BE2C (cell line): Measurements from ENCODE around the gene LRBA.

Experiments used
- DNase-seq: peaks from one replicate; pipeline ENCODE4 v3.0.0-alpha.2; 2020
- H3K27me3 ChIP-seq: fragments of 250-450 bp; sonication (Bioruptor Pico); 2 replicates; pipeline ENCODE4 v1.5.1; 2020; ENCODE audit warnings: mild to moderate bottlenecking
- H3K36me3 ChIP-seq: fragments of 250-450 bp; sonication (Bioruptor Pico); 2 replicates; pipeline ENCODE4 v1.5.1; 2020; ENCODE audit warnings: mild to moderate bottlenecking
- H3K4me1 ChIP-seq: fragments of 250-450 bp; sonication (Bioruptor Pico); 2 replicates; pipeline ENCODE4 v1.5.1; 2020
- H3K4me3 ChIP-seq: 2 replicates; pipeline ENCODE4 v1.5.1; 2011; ENCODE audit warnings: low read depth, low read length
- H3K9me3 ChIP-seq: fragments of 250-450 bp; sonication (Bioruptor Pico); 2 replicates; pipeline ENCODE4 v1.5.1; 2020
- TF ChIP-seq, protein P1 (sequence below): IDR thresholded peaks from 2 replicates; pipeline ENCODE4 v1.5.1; 2012; ENCODE audit warnings: mild to moderate bottlenecking, low read depth, low read length

LRBA gene

GRCh38 chr4:150491132-150492049, 523.7 kb downstream of the LRBA start:
- TF ChIP-seq, protein P1, sequence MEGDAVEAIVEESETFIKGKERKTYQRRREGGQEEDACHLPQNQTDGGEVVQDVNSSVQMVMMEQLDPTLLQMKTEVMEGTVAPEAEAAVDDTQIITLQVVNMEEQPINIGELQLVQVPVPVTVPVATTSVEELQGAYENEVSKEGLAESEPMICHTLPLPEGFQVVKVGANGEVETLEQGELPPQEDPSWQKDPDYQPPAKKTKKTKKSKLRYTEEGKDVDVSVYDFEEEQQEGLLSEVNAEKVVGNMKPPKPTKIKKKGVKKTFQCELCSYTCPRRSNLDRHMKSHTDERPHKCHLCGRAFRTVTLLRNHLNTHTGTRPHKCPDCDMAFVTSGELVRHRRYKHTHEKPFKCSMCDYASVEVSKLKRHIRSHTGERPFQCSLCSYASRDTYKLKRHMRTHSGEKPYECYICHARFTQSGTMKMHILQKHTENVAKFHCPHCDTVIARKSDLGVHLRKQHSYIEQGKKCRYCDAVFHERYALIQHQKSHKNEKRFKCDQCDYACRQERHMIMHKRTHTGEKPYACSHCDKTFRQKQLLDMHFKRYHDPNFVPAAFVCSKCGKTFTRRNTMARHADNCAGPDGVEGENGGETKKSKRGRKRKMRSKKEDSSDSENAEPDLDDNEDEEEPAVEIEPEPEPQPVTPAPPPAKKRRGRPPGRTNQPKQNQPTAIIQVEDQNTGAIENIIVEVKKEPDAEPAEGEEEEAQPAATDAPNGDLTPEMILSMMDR: no peak
- H3K36me3 ChIP-seq: peaks cover 18% of the 10 kb centered on the region
- no peak for DNase-seq
- no peaks in the 10 kb centered on the region for H3K27me3 ChIP-seq
- no peaks in the 10 kb centered on the region for H3K9me3 ChIP-seq
- no peak overlapping the region for H3K4me3 ChIP-seq
- peaks cover 22% of the 10 kb centered on the region for H3K4me1 ChIP-seq

- no peak for DNase-seq
- Histone ChIP-seq H3K4me1 (no peaks in the 10 kb centered on the region), H3K27me3 (no peaks in the 10 kb centered on the region), H3K9me3 (no peaks in the 10 kb centered on the region), H3K4me3 (no peak overlapping the region), H3K36me3 (peaks cover 62% of the 10 kb centered on the region)
- TF ChIP-seq, protein P1: no peak
Observed at GRCh38 chr4:150482581-150482980, 532.5 kb downstream of the LRBA start.

- H3K4me3 ChIP-seq: no peak overlapping the region
- TF ChIP-seq, protein P1: no peak
- DNase-seq: no peak
Observed at GRCh38 chr4:150479657-150480056, 535.4 kb downstream of the LRBA start.

GRCh38 chr4:150477869-150478268, 537.2 kb downstream of the LRBA start:
- Histone ChIP-seq H3K4me3 (no peak overlapping the region), H3K27me3 (no peaks in the 10 kb centered on the region), H3K9me3 (no peaks in the 10 kb centered on the region), H3K4me1 (no peaks in the 10 kb centered on the region; the same call in 1 of the 2 replicates), H3K36me3 (peaks cover 63% of the 10 kb centered on the region)
- TF ChIP-seq, protein P1: no peak
- DNase-seq: no peak

More at GRCh38 chr4:150479657-150480056, 535.4 kb downstream of the LRBA start:
- Histone ChIP-seq H3K4me1 (no peaks in the 10 kb centered on the region; the same call in 1 of the 2 replicates), H3K9me3 (no peaks in the 10 kb centered on the region), H3K27me3 (no peaks in the 10 kb centered on the region), H3K36me3 (peaks cover 58% of the 10 kb centered on the region)

DNA sequence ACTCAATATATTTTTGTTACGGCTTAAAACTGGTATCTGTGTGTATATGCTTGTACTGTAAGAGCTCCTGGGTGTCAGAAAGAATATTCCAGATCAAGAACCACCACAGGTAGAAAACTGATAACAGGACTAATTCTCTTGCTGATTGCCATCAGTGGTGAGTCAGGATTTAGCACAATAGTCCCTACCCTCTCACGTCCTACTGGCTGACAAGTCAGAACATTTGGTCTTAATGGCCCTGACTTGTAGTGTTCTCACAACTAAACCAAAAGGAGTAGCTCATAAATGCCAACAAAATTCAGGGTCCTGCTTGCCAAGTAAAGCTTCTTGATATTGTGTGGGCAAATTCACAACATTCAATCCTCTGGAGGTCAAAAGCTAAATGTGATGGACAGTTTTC, 538.3 kb downstream of the LRBA start:
- peaks cover 60% of the 10 kb centered on the region for H3K36me3 ChIP-seq
- TF ChIP-seq, protein P1: no peak
- no peaks in the 10 kb centered on the region for H3K27me3 ChIP-seq
- no peak for DNase-seq
- no peaks in the 10 kb centered on the region; the same call in 1 of the 2 replicates for H3K4me1 ChIP-seq
- H3K9me3 ChIP-seq: no peaks in the 10 kb centered on the region
- H3K4me3 ChIP-seq: no peak overlapping the region

- H3K9me3 ChIP-seq: no peaks in the 10 kb centered on the region
- H3K36me3 ChIP-seq: peaks cover 58% of the 10 kb centered on the region
- no peak overlapping the region for H3K4me3 ChIP-seq
- H3K4me1 ChIP-seq: peaks cover under 1% of the 10 kb centered on the region; the same call in 1 of the 2 replicates
- TF ChIP-seq, protein P1: no peak
- H3K27me3 ChIP-seq: no peaks in the 10 kb centered on the region
- DNase-seq: no peak
Observed at GRCh38 chr4:150475763-150476162, 539.3 kb downstream of the LRBA start.
